Gastroesophageal sphincter (tissue), 4 donors: ENCODE measurements around the gene CD248. TPM values are rescaled to one million over a fixed set of nuclear protein-coding genes. Genes with fewer than 3 reads are reported as not detected.
A peak's percentile ranks its signal among the peaks of the same experiment; 100 is the strongest.
"Not testable (repeated sequence)": the region's sequence is repeated elsewhere in the genome, so short reads cannot be mapped to it uniquely, and the experiment has no call there.

ENCODE experiments used
- ATAC-seq: fragments of 150-250 bp; one replicate; pipeline ENCODE4 v1.9.1; 2016; ENCODE audit warnings: mild to moderate bottlenecking, moderate library complexity
- H3K27ac ChIP-seq, 4 donors: fragments of 200-600 bp; sonication (generic) in 3 of 4; 1 replicate in 3 of 4; 2 replicates in 1 of 4; pipeline ENCODE4 v1.5.1; 2016 to 2019
- H3K27me3 ChIP-seq: fragments of 200-600 bp; sonication (generic); one replicate; pipeline ENCODE4 v1.5.1; 2019
- H3K36me3 ChIP-seq, 2 donors: fragments of 200-600 bp; sonication (generic); one replicate each; pipeline ENCODE4 v1.5.1; 2019; ENCODE audit warnings: control low read depth in 1 of 2
- H3K4me1 ChIP-seq, 3 donors: fragments of 200-600 bp; sonication (generic); 1 replicate in 2 of 3; 2 replicates in 1 of 3; pipeline ENCODE4 v1.5.1; 2016 to 2019; ENCODE audit warnings: control low read depth in 2 of 3
- H3K4me3 ChIP-seq, 2 donors: fragments of 200-600 bp; sonication (generic); one replicate each; pipeline ENCODE4 v1.5.1; 2019; ENCODE audit warnings: mild to moderate bottlenecking in 1 of 2, moderate library complexity in 1 of 2
- H3K9me3 ChIP-seq, 3 donors: fragments of 200-600 bp; sonication (generic); one replicate each; pipeline ENCODE4 v1.5.1; 2017 to 2019; ENCODE audit warnings: control low read depth in 2 of 3
- CTCF ChIP-seq, 4 experiments: fragments of 200-600 bp in 2 of 4; fragments of 450-650 bp in 2 of 4; sonication (generic) in 1 of 4; IDR thresholded peaks; one replicate each; pipeline ENCODE4 v1.5.1; 2017 to 2019; ENCODE audit warnings: antibody characterized with exemption in 4 of 4, mild to moderate bottlenecking in 2 of 4, moderate library complexity in 2 of 4
- EP300 ChIP-seq: sonication (generic); formaldehyde crosslinking; IDR thresholded peaks from one replicate; pipeline ENCODE4 v1.6.1; 2017; ENCODE audit warnings: antibody characterized with exemption, mild to moderate bottlenecking
- POLR2A ChIP-seq, 2 donors: fragments of 450-650 bp; IDR thresholded peaks; one replicate each; pipeline ENCODE4 v1.6.1; 2017; ENCODE audit warnings: antibody characterized with exemption in 2 of 2, mild to moderate bottlenecking in 2 of 2, moderate library complexity in 1 of 2
- POLR2AphosphoS5 ChIP-seq: sonication (generic); formaldehyde crosslinking; IDR thresholded peaks from one replicate; pipeline ENCODE4 v1.6.1; 2017; ENCODE audit warnings: antibody characterized with exemption
- WGBS, 2 donors: methylation state at CpG; one replicate each; pipeline ENCODE4 v1.1.5; 2018; ENCODE audit warnings: low coverage in 1 of 2; 5-methylcytosine and 5-hydroxymethylcytosine counted together
- total RNA-seq, 4 donors: library from RNA; depleted of rRNA; stranded (reverse); fragments of >200 nt; gene quantifications; one replicate each; pipeline ENCODE4 v1.1.0, GENCODE V29; 2016

The CD248 gene
- total RNA-seq, 4 donors from 2014 or later: 23.1 to 68.2 (median 27.0) TPM

- no peak for ATAC-seq
- no peak overlapping the region for H3K27ac ChIP-seq
- H3K36me3 ChIP-seq: peaks cover 0 to 38% of the 10 kb centered on the region in 2 donors
- no peak for TF ChIP-seq CTCF (IDR thresholded peaks at IDR 0.05)
- no peak for TF ChIP-seq POLR2A (IDR thresholded peaks at IDR 0.05)
- no peak for TF ChIP-seq POLR2AphosphoS5
- no peak for TF ChIP-seq EP300
- no peaks in the 10 kb centered on the region for H3K9me3 ChIP-seq
- H3K4me3 ChIP-seq: no peak overlapping the region
- peaks cover 3% of the 10 kb centered on the region for H3K27me3 ChIP-seq
- 100% methylated on average over 1 of the region's 14 CpGs; no CpG with 5 or more reads in 1 of the 2 donors for WGBS, 2 donors
- peaks cover 2 to 45% (median 13%) of the 10 kb centered on the region in 3 donors for H3K4me1 ChIP-seq
Measured at GRCh38 chr11:66280428-66280827, 36.4 kb downstream of the CD248 start.

- 60 to 66% methylated on average over 8 to 13 of the region's 15 CpGs for WGBS, 2 donors
- Histone ChIP-seq H3K36me3 (peaks cover 0 to 38% of the 10 kb centered on the region in 2 donors), H3K27ac (no peak overlapping the region), H3K4me3 (no peak overlapping the region), H3K27me3 (peaks cover 3% of the 10 kb centered on the region), H3K9me3 (no peaks in the 10 kb centered on the region), H3K4me1 (peaks cover 2 to 40% (median 13%) of the 10 kb centered on the region in 3 donors)
- no peak for ATAC-seq
- no peak for TF ChIP-seq POLR2AphosphoS5
- TF ChIP-seq EP300: no peak
- no peak for TF ChIP-seq POLR2A (IDR thresholded peaks at IDR 0.05)
- TF ChIP-seq CTCF (IDR thresholded peaks at IDR 0.05): no peak
Measured at GRCh38 chr11:66279092-66279734, 37.6 kb downstream of the CD248 start.

GRCh38 chr11:66278363-66279091 lies 38.3 kb downstream of the CD248 start:
- Histone ChIP-seq H3K27ac (peak overlapping the region in 1 of 4 donors; percentile 78), H3K4me1 (peaks cover 2 to 38% (median 13%) of the 10 kb centered on the region in 3 donors), H3K9me3 (no peaks in the 10 kb centered on the region), H3K4me3 (peak overlapping the region in 1 of 2 donors; percentile 49), H3K27me3 (peaks cover 3% of the 10 kb centered on the region), H3K36me3 (peaks cover 0 to 38% of the 10 kb centered on the region in 2 donors)
- TF ChIP-seq POLR2A (IDR thresholded peaks at IDR 0.05) (no peak), POLR2AphosphoS5 (no peak), EP300 (no peak), CTCF (IDR thresholded peaks at IDR 0.05) (no peak)
- WGBS, 2 donors: 0 to 3% methylated on average over 6 to 8 of the region's 45 CpGs
- ATAC-seq: no peak

GRCh38 chr11:66277471-66278362 lies 39.1 kb downstream of the CD248 start, which contains the start of gene CNIH2:
CNIH2 (plus strand) TSS chr11:66278175; CDS start chr11:66278457, 282 bp downstream.
- H3K4me3 ChIP-seq: peak within 1 kb of the TSS; percentile 24 to 49
- WGBS, 2 donors: 40 to 48% methylated on average over 1 to 7 of the region's 84 CpGs
- H3K36me3 ChIP-seq: peaks cover 0 to 45% of the 10 kb centered on the region in 2 donors
- TF ChIP-seq EP300 (no peak), POLR2A (IDR thresholded peaks at IDR 0.05) (no peak), CTCF (IDR thresholded peaks at IDR 0.05) (no peak), POLR2AphosphoS5 (no peak)
- peaks cover 3% of the 10 kb centered on the region for H3K27me3 ChIP-seq
- H3K27ac ChIP-seq: peak within 1 kb of the TSS in 3 of 4 donors; percentile 64 to 78 (median 77)
- ATAC-seq: peak; percentile 57
- no peaks in the 10 kb centered on the region for H3K9me3 ChIP-seq
- peaks cover 2 to 30% (median 11%) of the 10 kb centered on the region in 3 donors for H3K4me1 ChIP-seq

GRCh38 chr11:66277064-66277463 lies 39.8 kb downstream of the CD248 start:
- ATAC-seq, H3K27me3 ChIP-seq, H3K4me3 ChIP-seq, H3K9me3 ChIP-seq: not testable (repeated sequence)
- Histone ChIP-seq H3K27ac (peak overlapping the region in 2 of 4 donors; percentile 64 to 77), H3K36me3 (peaks cover 0 to 52% of the 10 kb centered on the region in 2 donors), H3K4me1 (peaks cover 2 to 23% (median 9%) of the 10 kb centered on the region in 3 donors)
- WGBS, 2 donors: 60 to 82% methylated on average over 1 to 2 of the region's 4 CpGs

GRCh38 chr11:66276619-66277018 lies 40.2 kb downstream of the CD248 start:
- H3K27ac ChIP-seq: peak overlapping the region in 1 of 4 donors; percentile 77
- H3K4me1 ChIP-seq: peaks cover 2 to 23% (median 9%) of the 10 kb centered on the region in 3 donors
- not testable (repeated sequence) for ATAC-seq, H3K27me3 ChIP-seq, H3K4me3 ChIP-seq, H3K9me3 ChIP-seq
- H3K36me3 ChIP-seq: peaks cover 0 to 56% of the 10 kb centered on the region in 2 donors
- WGBS, 2 donors: 59 to 61% methylated on average over 3 to 4 of the region's 13 CpGs
